Stimulated activated CD4-positive, alpha-beta T cell treated with anti-CD3 and anti-CD28 coated beads, TNF-alpha, amount 100 ng/mL, for 1 hour (primary cell): ENCODE measurements around the gene MRPS31.
"Not testable (repeated sequence)": the region's sequence is repeated elsewhere in the genome, so short reads cannot be mapped to it uniquely, and the experiment has no call there.

Source experiments
- DNase-seq, 3 donors: peaks; one replicate each; pipeline ENCODE4 v3.0.0-alpha.2; 2020; ENCODE audit warnings: low read depth in 3 of 3, low spot score in 1 of 3

MRPS31 gene

GRCh38 chr13:40790154-40790616 is 19.2 kb upstream of the MRPS31 start:
- no peak for DNase-seq

GRCh38 chr13:40789275-40790153 is 18.5 kb upstream of the MRPS31 start, which contains the start of gene SLC25A15:
SLC25A15 (plus strand) TSS chr13:40789611; CDS start chr13:40793227, 3,616 bp downstream.
- peak in 2 of 3 donors; percentile 46 to 62 for DNase-seq

GRCh38 chr13:40788540-40789274 is 17.7 kb upstream of the MRPS31 start:
- not testable (repeated sequence) for DNase-seq

- DNase-seq, result no peak
Observed at GRCh38 chr13:40787062-40787461, 16.1 kb upstream of the MRPS31 start.

DNA sequence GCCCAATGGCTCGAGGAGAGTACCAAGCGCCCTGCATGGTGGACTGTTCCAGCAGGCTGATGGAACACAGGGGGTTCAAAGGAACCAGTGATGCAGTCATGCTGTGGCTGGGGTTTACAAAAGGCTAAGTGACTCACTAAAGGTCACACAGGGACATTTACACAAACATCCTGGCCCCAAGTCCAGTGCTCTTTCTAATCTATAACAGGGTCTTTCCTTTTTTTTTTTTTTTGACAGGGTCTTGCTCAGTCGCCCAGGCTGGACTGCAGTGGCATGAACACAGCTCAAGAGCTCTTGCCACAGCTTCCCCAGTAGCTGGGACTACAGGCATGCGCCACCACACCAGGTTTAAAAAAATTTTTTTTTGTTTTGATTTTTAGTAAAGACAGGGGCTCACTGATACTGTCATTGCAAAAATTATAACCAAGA is 15.6 kb upstream of the MRPS31 start:
- no peak for DNase-seq

- DNase-seq, result no peak
Observed at GRCh38 chr13:40784540-40784939, 13.6 kb upstream of the MRPS31 start.

DNA sequence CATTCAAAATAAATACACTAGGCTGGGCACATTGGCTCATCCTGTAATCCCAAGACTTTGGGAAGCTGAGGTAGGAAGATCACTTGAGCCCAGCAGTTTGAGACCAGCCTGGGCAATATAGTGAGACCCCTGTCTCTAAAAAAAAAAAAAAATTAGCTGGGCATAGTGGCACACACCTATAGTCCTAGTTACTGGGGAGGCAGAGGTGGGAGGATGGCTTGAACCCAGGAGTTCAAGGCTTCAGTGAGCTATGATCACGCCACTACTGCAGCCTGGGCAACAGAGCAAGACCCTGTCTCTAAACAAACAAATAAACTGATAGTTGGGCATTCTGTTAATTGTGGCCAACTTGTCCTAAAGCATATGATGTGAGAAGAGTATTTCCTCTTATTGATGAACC is 12.0 kb upstream of the MRPS31 start:
- not testable (repeated sequence) for DNase-seq

DNA sequence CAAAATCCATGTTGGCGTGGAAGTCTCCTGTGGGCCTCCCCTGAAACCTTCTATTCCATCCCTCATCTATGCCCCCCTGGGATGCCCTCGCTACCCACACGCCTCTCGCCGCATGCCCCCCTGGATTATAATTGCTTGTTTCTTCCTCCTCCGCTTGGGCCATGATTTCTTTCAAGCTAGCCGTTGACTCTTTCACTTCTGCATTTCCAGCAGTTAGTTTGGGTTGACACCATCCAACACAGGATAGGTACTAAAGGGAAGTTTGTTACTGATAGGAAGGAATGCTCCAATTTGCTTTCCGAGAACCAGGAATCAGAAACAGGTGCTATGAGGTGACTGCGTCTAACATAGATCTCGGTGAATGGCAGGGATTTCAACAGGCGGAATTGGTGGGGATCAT is 10.7 kb upstream of the MRPS31 start:
- no peak for DNase-seq

DNA sequence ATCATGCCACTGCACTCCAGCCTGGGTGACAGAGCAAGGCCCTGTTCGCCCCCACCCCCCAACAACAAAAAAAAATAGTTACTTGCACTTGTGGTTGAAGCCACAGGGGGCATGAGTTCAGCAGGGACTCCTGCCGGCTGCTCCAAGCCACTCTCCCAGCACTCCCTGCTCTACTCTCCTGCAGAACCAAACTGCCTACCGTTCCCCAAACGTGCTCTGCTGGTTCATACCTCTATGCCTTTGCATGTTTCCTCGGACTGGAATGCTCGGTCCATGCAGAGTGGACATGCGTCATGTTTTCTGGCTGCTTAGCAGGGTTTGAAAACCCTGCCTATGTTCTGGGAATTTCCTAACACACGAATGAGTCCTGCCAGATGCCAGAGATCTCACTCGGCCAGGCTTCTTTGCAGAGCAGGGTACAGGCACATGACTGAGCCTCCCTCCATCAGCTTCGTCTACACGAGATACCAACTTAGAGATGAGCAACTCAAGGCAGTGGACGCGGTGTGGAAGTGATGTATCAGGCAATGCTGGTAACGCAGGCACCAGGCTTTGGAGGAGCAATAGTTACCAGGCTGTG is 9.9 kb upstream of the MRPS31 start:
- no peak for DNase-seq

DNA sequence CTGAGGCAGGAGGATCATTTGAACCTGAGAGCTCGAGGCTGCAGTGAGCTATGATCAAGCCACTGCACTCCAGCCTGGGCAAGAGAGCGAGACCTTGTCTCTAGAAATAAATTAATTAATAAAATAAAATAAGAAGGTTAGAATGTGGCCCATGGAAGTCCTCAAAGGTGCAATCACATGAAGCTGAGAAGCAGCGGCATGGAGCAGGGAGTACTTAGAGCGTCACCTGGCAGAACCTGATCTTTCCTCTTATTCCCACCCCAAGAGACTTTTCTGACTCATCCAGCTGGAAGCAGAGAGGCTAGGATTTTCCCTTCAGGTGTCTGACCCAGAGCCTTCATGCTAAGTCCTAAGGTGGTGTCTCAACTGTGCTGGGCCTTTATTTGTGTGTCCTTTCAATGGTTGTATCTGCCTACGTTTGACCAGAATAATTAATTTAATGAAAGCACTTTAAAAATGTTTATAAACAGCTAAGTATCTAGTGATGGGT is 8.9 kb upstream of the MRPS31 start:
- DNase-seq, result no peak

- no peak for DNase-seq
Observed at GRCh38 chr13:40779049-40779448, 8.1 kb upstream of the MRPS31 start.

- DNase-seq, result no peak
Observed at GRCh38 chr13:40777809-40778175, 6.8 kb upstream of the MRPS31 start.

DNA sequence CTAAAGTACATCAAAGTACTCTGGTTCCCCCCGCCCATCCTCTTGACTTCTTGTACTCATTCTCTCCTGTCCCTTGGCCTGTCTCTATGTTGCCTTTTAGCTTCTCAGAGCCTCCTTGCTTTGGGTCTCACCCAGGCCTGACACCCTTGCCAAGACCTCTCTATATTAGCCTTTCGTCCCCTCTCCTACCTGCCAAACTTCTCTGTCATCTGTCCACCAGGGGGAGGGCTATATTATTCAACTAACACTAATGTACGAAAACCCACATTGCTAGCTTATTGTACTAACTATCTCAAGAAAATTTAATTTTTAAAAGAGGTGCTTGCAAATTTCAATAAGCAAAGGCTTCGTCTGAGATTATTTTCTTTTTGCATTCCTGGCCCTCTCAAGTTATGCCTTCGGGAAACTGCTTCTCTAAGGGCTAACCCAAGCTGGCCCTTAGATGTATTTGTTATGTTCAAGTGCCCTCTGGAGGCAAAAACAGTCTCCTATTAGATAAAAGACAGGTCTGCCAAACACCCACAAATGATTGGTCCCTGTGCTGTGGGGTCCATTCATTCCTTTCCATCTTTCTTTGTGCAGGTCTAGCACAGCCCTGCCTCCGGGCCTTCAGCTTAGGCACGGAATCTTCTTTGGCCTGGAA is 6.3 kb upstream of the MRPS31 start:
- DNase-seq, result no peak

GRCh38 chr13:40776681-40777165 is 5.7 kb upstream of the MRPS31 start:
- DNase-seq, result peak in 2 of 3 donors; percentile 44 to 46

- no peak for DNase-seq
Observed at GRCh38 chr13:40776232-40776631, 5.2 kb upstream of the MRPS31 start.

- no peak for DNase-seq
Observed at GRCh38 chr13:40774672-40775071, 3.7 kb upstream of the MRPS31 start.

- DNase-seq, result no peak
Observed at GRCh38 chr13:40772765-40773473, 1.9 kb upstream of the MRPS31 start.

DNA sequence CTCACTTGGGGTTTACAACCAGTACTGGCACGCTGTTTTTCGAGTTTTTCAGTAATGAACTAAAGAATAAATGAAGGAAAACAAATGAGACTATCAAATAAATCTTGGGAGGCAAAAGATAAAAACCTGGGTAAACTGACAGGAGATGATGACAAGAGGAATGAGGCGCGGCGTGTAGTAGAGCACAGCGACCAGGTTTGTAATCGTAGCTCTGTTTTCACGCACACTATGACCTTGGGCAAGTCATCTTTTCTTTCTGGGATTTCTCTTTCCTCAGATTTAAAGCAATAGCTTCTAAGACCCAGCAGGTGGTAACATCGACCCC is 419 bp downstream of the MRPS31 start:
- no peak for DNase-seq

- no peak for DNase-seq
Observed at GRCh38 chr13:40769970-40770369, 1.0 kb downstream of the MRPS31 start.

DNA sequence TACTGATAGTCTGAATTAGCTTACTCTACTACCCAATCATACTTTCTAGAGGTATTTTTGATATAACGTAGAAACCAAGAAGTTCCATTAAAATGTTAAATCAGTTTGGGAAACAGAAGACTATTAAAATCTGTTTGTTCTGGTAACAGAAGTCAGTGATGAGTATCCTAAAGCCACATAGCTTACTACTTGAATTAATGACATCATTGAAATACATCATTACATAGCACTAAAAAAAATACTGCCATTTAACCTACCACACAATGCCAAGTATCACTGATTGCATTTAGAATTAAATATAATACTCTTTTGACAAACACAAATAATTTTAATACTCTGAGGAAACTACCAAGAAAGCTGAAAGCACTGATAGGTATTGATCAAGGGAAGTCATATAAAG is 5.4 kb downstream of the MRPS31 start:
- no peak for DNase-seq
